Medulla oblongata (tissue), 1 donor: ENCODE results near the gene MYO9A.

Experiments
- DNase-seq: peaks from one replicate; pipeline ENCODE4 v3.0.0-alpha.2; 2015; ENCODE audit errors: extremely low spot score

The MYO9A gene

GRCh38 chr15:71782422-71783165 lies 335.4 kb downstream of the MYO9A start:
- DNase-seq: no peak

- no peak for DNase-seq
Measured at GRCh38 chr15:71781965-71782265, 336.0 kb downstream of the MYO9A start.

DNA sequence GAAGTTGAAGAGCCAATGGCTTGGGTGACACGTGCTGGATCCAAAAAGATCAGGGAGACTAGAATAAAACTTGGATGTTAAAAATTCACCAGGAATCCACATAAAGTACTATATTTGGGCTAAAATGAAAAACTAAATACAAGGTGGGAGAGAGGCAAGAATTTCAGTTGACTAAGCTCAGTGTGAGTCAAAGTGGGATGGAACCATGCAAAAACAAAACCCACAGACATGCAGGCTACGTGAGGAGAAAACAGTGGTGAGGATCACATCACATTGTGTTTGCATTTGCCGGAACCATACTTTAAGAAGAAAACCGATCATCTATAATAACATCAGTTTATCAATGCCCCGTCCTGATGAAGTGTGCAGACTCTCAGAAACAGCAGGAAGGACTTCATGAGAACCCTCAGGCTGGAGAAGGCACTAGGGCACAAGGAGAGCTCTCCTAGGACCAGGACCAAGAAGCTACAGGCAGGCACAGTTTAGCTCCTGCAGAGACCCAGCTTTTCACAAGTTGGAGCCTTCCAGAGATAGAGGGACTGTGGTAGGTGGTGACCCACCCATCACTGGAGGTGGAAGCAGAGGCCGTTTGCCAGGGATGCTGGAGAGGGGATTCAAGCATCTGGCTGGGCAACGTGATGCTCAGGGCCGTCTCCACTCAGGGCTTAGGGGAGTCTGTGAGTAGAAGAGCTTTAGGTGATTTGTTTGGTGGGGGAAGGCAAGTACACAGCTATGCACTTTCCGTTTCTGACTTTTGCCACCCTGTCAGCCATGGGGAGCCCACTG lies 336.6 kb downstream of the MYO9A start:
- DNase-seq: no peak

DNA sequence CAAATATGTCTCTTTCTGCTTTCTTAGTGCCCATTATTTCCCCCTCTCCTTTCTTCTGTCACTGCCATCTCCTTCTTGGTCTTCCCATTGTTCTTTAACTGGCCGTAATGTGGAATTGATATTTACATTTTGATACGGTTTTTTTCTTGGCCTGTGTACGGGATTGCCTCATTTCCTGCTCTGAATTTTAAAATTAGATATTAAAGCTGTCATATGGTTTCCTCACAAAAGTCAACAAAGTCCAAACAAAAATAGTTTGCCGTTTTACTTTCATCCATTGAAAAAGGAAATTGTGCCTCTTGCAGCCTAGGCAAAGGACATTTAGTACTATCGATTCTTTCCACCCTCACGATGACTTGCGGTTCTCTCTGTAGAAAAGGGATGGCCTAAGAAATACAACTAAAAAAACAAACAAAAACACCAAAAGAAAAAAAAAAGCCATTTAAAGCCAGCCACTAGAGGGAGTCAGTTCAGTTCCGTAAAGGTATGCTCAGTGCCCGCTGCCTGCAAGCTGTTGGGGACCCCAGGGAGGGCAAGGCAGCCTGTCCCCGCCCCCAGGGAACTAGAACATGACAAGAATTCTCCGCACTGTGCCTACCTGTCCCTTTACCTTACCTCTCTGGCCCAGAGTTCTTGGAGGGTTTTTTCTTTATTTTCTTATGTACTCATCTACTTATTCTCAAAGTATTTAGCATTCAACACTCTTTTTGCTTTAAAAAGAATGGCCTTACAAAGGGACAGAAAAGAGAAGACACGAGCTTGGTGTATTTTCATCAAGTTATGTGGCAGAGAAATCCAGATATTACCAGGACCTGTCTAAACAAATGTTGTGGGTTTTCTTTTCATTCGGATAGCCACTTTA lies 337.6 kb downstream of the MYO9A start:
- DNase-seq: peak; percentile 63

- no peak for DNase-seq
Measured at GRCh38 chr15:71779073-71779797, 338.7 kb downstream of the MYO9A start.

DNA sequence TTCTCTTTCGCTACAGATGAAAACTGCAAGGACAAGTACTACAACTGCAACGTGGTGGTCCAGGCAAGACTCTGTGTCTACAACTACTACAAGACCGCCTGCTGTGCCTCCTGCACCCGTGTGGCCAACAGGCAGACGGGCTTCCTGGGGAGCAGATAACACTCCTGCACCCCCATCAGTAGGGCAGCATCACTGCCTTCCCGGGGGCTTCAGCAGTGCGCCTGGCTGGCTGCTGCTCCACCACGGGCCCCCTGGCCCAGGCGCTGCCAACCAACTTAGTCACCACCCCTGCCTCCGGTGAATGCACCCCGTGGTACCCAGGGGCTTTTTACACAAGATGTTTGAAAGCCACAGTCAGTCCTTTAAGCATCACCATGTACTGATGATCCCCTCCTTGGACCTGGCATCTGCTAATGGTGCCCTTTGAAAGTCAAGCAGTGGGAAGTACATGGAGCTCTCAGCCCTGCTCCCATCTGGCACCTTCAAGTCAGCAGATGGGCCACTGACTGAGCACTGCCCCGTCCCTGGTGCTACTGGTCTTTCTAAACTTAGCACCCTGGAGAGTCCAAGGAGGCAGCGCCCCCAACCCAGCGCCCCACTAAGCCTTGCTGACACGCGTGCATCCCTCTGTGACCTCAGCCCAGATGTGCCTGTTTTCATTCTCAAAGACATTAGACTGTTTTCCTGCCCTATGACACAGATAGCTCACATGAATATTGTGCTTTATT lies 340.6 kb downstream of the MYO9A start:
- no peak for DNase-seq

DNA sequence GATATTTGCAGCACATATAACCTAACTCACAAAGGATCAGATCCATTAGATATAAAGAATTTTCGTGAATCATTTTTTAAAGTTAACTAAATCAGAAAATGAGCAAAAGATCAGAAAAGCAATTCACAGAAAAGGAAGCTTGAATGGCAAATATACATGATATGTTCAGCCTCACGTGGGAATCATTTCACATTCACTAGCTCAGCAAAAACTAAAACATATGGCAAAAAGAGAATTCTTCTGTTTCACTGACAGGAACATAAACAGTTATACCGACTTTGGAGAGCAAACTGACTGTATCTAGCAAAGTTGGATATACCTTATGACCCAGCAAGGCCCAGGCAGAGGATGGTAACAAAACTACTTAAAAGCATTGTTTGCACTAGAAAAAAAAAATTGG lies 341.6 kb downstream of the MYO9A start:
- DNase-seq: no peak

GRCh38 chr15:71775856-71776255 lies 342.1 kb downstream of the MYO9A start:
- DNase-seq: no peak

GRCh38 chr15:71773206-71773859 lies 344.6 kb downstream of the MYO9A start:
- no peak for DNase-seq
